HepG2 (cell line): ENCODE measurements around the gene WDR86. TPM values are rescaled to one million over a fixed set of nuclear protein-coding genes. Genes with fewer than 3 reads are reported as not detected.

Source experiments
- ATAC-seq: fragments of 200-7000 bp; cut with Tn5 transposase; 3 replicates; pipeline ENCODE4 v1.9.1; 2020; ENCODE audit warnings: mild to moderate bottlenecking, moderate library complexity
- BruUV-seq: library from RNA; stranded (reverse); fragments of 400-500 nt; replicated peaks from 2 replicates; lab custom pipeline; 2021; lab: Mats Ljungman, UMichigan
- CTCF ChIA-PET: fragments of 300-600 bp; formaldehyde crosslinking; extraction: SDS; loops from one replicate; lab custom pipeline; 2021; ENCODE audit warnings: low total read pairs, inconsistent platforms, low intra/inter-chr PET ratio; lab: Yijun Ruan, JAX
- POLR2A ChIA-PET: fragments of 350-600 bp; sonication (Branson Sonifier 250); formaldehyde crosslinking; loops from one replicate; lab custom pipeline; 2020; ENCODE audit warnings: antibody characterized with exemption, inconsistent platforms; lab: Yijun Ruan, JAX
- DNase-seq: peaks from one replicate; pipeline ENCODE4 v3.0.0-alpha.2; 2015; ENCODE audit warnings: low spot score
- FAIRE-seq: peaks from 3 replicates; lab custom pipeline; 2011; peaks lifted over from hg19 to GRCh38; lab: Jason Lieb, UNC
- H2AFZ ChIP-seq: one replicate; pipeline ENCODE4 v1.6.1; 2011; ENCODE audit warnings: low read length, inconsistent platforms
- H3K27ac ChIP-seq: fragments of 300-600 bp; 3 replicates; pipeline ENCODE4 v1.8.0; 2011; ENCODE audit warnings: mixed run types, mild to moderate bottlenecking, mixed read lengths, low read length, inconsistent platforms; ENCODE audit not compliant: insufficient read depth; ENCODE audit errors: extremely low read length
- H3K27me3 ChIP-seq, 2 experiments: fragments of 200-600 bp in 1 of 2; 2 replicates in 1 of 2; 3 replicates in 1 of 2; pipeline versions ENCODE4 v1.6.0 to v1.8.0; 2011; ENCODE audit warnings: low read length in 2 of 2, mild to moderate bottlenecking in 2 of 2, moderate library complexity in 2 of 2, inconsistent platforms in 1 of 2; ENCODE audit not compliant: insufficient read depth in 2 of 2, control insufficient read depth in 1 of 2
- H3K36me3 ChIP-seq, 2 experiments: fragments of 200-600 bp in 1 of 2; replicated peaks in 1 of 2; 2 replicates in 1 of 2; 3 replicates in 1 of 2; pipeline versions ENCODE4 v1.5.1 to v1.8.0; 2011; ENCODE audit warnings: low read length in 2 of 2, inconsistent platforms in 1 of 2; ENCODE audit not compliant: insufficient read depth in 2 of 2, control insufficient read depth in 1 of 2
- H3K4me1 ChIP-seq: 2 replicates; pipeline ENCODE4 v1.5.1; 2012; ENCODE audit warnings: low read length, inconsistent platforms; ENCODE audit not compliant: insufficient read depth
- H3K4me2 ChIP-seq: 2 replicates; pipeline ENCODE4 v1.6.0; 2011; ENCODE audit warnings: low read depth, low read length, inconsistent platforms
- H3K4me3 ChIP-seq, 3 experiments: fragments of 200-600 bp in 1 of 3; sonication (generic), shearing (Covaris generic) in 1 of 3; replicated peaks in 1 of 3; 2 replicates each; pipeline ENCODE4 v1.5.1; 2011 to 2016; ENCODE audit warnings: low read length in 3 of 3, inconsistent platforms in 2 of 3, low read depth in 2 of 3, mild to moderate bottlenecking in 2 of 3, control low read depth in 1 of 3, mixed read lengths in 1 of 3; ENCODE audit not compliant: insufficient read depth in 1 of 3
- H3K79me2 ChIP-seq: one replicate; pipeline ENCODE4 v1.6.1; 2011; ENCODE audit warnings: low read length, inconsistent platforms; ENCODE audit not compliant: insufficient read depth
- H3K9ac ChIP-seq: 2 replicates; pipeline ENCODE4 v1.6.0; 2011; ENCODE audit warnings: mild to moderate bottlenecking, low read depth, low read length, inconsistent platforms; ENCODE audit not compliant: insufficient read depth
- H3K9me3 ChIP-seq: 2 replicates; pipeline ENCODE4 v1.5.1; 2012; ENCODE audit warnings: mild to moderate bottlenecking, low read length
- H4K20me1 ChIP-seq: 2 replicates; pipeline ENCODE4 v1.6.0; 2011; ENCODE audit warnings: inconsistent platforms, mild to moderate bottlenecking, low read length, moderate library complexity; ENCODE audit not compliant: insufficient read depth
- ASH2L ChIP-seq: fragments of 300-600, 200-600 bp; sonication (generic); IDR thresholded peaks from 2 replicates; pipeline ENCODE4 v1.7.0; 2017; ENCODE audit warnings: low read depth, mild to moderate bottlenecking, moderate library complexity, mixed read lengths, low read length; ENCODE audit not compliant: insufficient read length
- CHD4 ChIP-seq: fragments of 200-600 bp; sonication (generic); IDR thresholded peaks from 2 replicates; pipeline ENCODE4 v1.7.0; 2017; ENCODE audit warnings: mild to moderate bottlenecking, low read length, borderline replicate concordance
- DMAP1 ChIP-seq: IDR thresholded peaks from 2 replicates; pipeline ENCODE4 v1.6.1; 2016
- PRPF4 ChIP-seq: fragments of 200-400 bp; formaldehyde crosslinking; IDR thresholded peaks from 2 replicates; pipeline ENCODE4 v1.6.1; 2016; ENCODE audit warnings: low read length, low read depth; ENCODE audit not compliant: poor library complexity, severe bottlenecking
- ZBTB33 ChIP-seq: sonication (generic); formaldehyde crosslinking; IDR thresholded peaks from 2 replicates; pipeline ENCODE4 v1.4.0; 2020; ENCODE audit warnings: missing genetic modification reagents
- ZNF460 ChIP-seq: sonication (generic); formaldehyde crosslinking; IDR thresholded peaks from 2 replicates; pipeline ENCODE4 v1.5.1; 2020; ENCODE audit warnings: missing genetic modification reagents, mild to moderate bottlenecking, borderline replicate concordance
- WGBS: methylation state at CpG from one replicate; pipeline ENCODE4 v1.1.6; 2017; ENCODE audit warnings: low lambda C conversion rate; 5-methylcytosine and 5-hydroxymethylcytosine counted together
- in situ Hi-C: cut with HindIII; loops from 2 replicates; pipeline ENCODE4 v1.10.0; 2017; ENCODE audit warnings: low pct_unique_long_range_greater_than_20kb; ENCODE audit not compliant: extremely low pct_ligation_motif_present
- intact Hi-C: fragments of 100-400 bp; cut with micrococcal nuclease; formaldehyde crosslinking; loops from one replicate; pipeline ENCODE4 v1.10.0; 2022; ENCODE audit not compliant: unreplicated experiment
- polyA plus RNA-seq, 8 experiments: library from polyadenylated mRNA; depleted of rRNA in 3 of 8; stranded (reverse) in 7 of 8; unstranded in 1 of 8; fragments of >200 nt; fragmentation: Illumina TruSeq in 4 of 8; extraction: Trizol in 4 of 8; gene quantifications; 2 replicates each; pipeline versions ENCODE4 v1.2.1 to v1.2.3, GENCODE V29; 2011 to 2016; ENCODE audit warnings: low read depth in 4 of 8, missing spikeins in 1 of 8, mixed read lengths in 1 of 8; ENCODE audit not compliant: insufficient read depth in 1 of 8
- total RNA-seq, 5 experiments: library from RNA; depleted of rRNA; stranded (reverse); fragments of >200 nt; fragmentation: Illumina TruSeq; extraction: Trizol; gene quantifications; 2 replicates each; pipeline ENCODE4 v1.2.3, GENCODE V29; 2016; ENCODE audit warnings: low read depth in 1 of 5

The WDR86 gene
- total and polyA plus RNA-seq, 2 of the 13 experiments (the other 11 are each of a cell fraction or from before 2014, with no cell fraction given): 0.11 to 2.9 TPM

- H3K9me3 ChIP-seq: no peaks in the 10 kb centered on the region
- H3K79me2 ChIP-seq: peaks cover 14% of the 10 kb centered on the region
- H3K27me3 ChIP-seq: no peaks in the 10 kb centered on the region
- no peak for FAIRE-seq
- H3K4me2 ChIP-seq: peak overlapping the region; percentile 80
- in situ Hi-C loops: no loop called here
- ChIA-PET CTCF (no interaction called here), POLR2A (no interaction called here)
- no TSS peak for BruUV-seq
- peaks cover 53% of the 10 kb centered on the region for H3K4me1 ChIP-seq
- intact Hi-C loops: no loop called here
- TF ChIP-seq PRPF4: no peak
- peak; percentile 26; the same call in 1 of the 2 replicates for TF ChIP-seq ZBTB33
- TF ChIP-seq ZNF460 (CRISPR knock-in tag): peak; percentile 24; the same call in 1 of the 2 replicates
- peaks cover 5 to 12% of the 10 kb centered on the region in 2 experiments for H3K36me3 ChIP-seq
- H3K4me3 ChIP-seq: peak overlapping the region; percentile 70 to 99 (median 79)
- H3K27ac ChIP-seq: no peak overlapping the region
- H2AFZ ChIP-seq: no peak overlapping the region
- no peak for ATAC-seq
- 72% methylated on average over 8 of the region's 8 CpGs for WGBS
- 0 out of 2 replicates have a peak, but pooled peaks cover 3% of the 10 kb centered on the region for H4K20me1 ChIP-seq
- H3K9ac ChIP-seq: peak overlapping the region; percentile 85; the same call in 1 of the 2 replicates
- DNase-seq: no peak
Observed at GRCh38 chr7:151342811-151343210, 67.0 kb downstream of the WDR86 start.

GRCh38 chr7:151342102-151342646, 67.7 kb downstream of the WDR86 start:
- POLR2A ChIA-PET: interaction anchor here (0.9 to 3.0 kb wide), 4 partner anchors 8 to 314 kb away, joined by 3 to 11 read pairs (median 4); partner anchors contain the start of genes ABCB8 and ABCF2
- CTCF ChIA-PET: interaction anchor here (1.5 kb wide), 1 partner anchor 27 kb away, joined by 5 read pairs; no protein-coding TSS in a partner anchor
- TF ChIP-seq DMAP1 (CRISPR knock-in tag) (0 out of 2 replicates have a peak, but pooled peaks have one; percentile 3), CHD4 (no peak), ASH2L (peak; percentile 23)
- ATAC-seq (no peak), FAIRE-seq (no peak), DNase-seq (no peak)
- BruUV-seq: TSS peak; percentile 79
- Histone ChIP-seq H3K27ac (peak overlapping the region; percentile 72), H3K79me2 (peaks cover 14% of the 10 kb centered on the region), H2AFZ (no peak overlapping the region), H3K9ac (peak overlapping the region; percentile 85), H4K20me1 (0 out of 2 replicates have a peak, but pooled peaks cover 3% of the 10 kb centered on the region), H3K9me3 (no peaks in the 10 kb centered on the region), H3K36me3 (peaks cover 2 to 12% of the 10 kb centered on the region in 2 experiments; a peak in 4 of 5 replicates), H3K4me1 (peaks cover 53% of the 10 kb centered on the region), H3K4me3 (peak overlapping the region; percentile 70 to 99 (median 79)), H3K27me3 (no peaks in the 10 kb centered on the region), H3K4me2 (peak overlapping the region; percentile 80)
- intact Hi-C loops (no loop called here), in situ Hi-C loops (no loop called here)
- 3% methylated on average over 11 of the region's 11 CpGs for WGBS
